Left renal pelvis (tissue), 4 donors: ENCODE results near the gene PARP2. TPM values are rescaled to one million over a fixed set of nuclear protein-coding genes. Genes with fewer than 3 reads are reported as not detected.
"Not testable (repeated sequence)": the region's sequence is repeated elsewhere in the genome, so short reads cannot be mapped to it uniquely, and the experiment has no call there.

ENCODE experiments used
- DNase-seq, 4 donors: peaks; one replicate each; pipeline ENCODE4 v3.0.0-alpha.2; 2013; ENCODE audit warnings: low read depth in 4 of 4, low spot score in 3 of 4
- polyA plus RNA-seq, 4 donors: library from polyadenylated mRNA; unstranded; fragments of 120-200 nt; gene quantifications; one replicate each; pipeline ENCODE4 v1.2.1, GENCODE V29; 2013; ENCODE audit not compliant: insufficient read length in 4 of 4

Gene PARP2
- polyA plus RNA-seq, 4 donors: 54.5 to 66.3 (median 57.3) TPM

GRCh38 chr14:20345366-20345765, 1.9 kb downstream of the PARP2 start:
- no peak for DNase-seq

GRCh38 chr14:20346713-20347112, 3.3 kb downstream of the PARP2 start:
- DNase-seq: no peak

GRCh38 chr14:20347747-20348146, 4.3 kb downstream of the PARP2 start:
- DNase-seq: no peak

GRCh38 chr14:20350282-20350681, 6.8 kb downstream of the PARP2 start:
- DNase-seq: no peak

DNA sequence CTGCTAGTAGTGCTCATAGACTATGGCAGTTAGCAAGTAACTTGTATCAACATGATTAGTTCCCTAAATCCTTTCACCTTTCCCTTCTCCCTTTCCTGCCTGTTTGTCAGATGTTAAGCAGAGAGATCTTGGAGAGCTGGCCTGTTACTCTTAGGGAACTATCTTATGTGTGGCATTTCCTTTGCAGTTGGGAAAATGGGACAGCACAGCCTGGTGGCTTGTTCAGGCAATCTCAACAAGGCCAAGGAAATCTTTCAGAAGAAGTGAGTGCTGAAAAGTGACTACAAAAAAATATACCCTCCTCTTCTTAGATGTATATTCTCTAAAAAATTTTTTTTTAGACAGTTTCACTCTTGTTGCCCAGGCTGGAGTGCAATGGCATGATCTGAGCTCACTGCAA, 7.4 kb downstream of the PARP2 start:
- DNase-seq: no peak

DNA sequence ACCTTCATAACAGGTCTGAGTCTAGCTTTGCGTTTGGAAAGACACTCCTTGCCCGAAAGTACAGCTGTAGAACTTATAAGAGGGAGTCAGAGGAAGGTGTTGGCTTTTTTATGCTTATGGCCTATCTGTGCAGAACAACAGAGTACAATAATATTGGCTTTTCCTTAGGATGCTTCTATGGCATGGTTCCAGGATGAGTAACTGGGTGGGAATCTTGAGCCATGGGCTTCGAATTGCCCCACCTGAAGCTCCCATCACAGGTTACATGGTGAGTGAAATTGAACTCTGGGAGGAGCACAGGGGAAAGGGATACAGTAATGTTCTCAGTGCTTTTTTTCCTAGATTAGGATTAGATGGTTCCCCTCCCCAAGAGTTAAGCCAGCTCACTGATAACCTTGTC, 13.0 kb downstream of the PARP2 start:
- no peak for DNase-seq

- not testable (repeated sequence) for DNase-seq
These were observed 15.0 kb downstream of the PARP2 start for GRCh38 chr14:20358474-20358873.

- DNase-seq: no peak
These were observed 22.5 kb downstream of the PARP2 start for GRCh38 chr14:20365928-20366327.

GRCh38 chr14:20372796-20373195, 29.4 kb downstream of the PARP2 start:
- DNase-seq: no peak

DNA sequence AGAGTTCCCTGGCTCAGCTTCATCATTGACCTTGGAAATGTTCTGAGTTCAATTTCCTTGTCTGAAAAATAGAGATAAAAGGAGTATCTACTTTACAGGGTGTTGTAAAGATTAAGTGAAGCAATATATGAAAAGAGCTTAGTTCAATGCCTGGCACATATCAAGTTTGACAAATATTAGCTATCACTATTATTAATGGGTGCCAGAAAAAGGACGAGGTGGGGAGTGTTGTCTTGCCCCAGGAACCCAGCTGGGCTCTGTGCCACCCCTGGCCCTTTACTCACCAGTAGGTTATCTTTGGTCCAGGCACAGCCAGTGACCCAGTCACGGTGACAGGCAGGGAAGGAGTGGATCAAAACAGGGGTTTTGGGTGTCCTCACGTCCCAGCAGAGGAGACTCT, 32.0 kb downstream of the PARP2 start:
- DNase-seq: no peak

GRCh38 chr14:20376071-20376588, 32.7 kb downstream of the PARP2 start:
- peak in 1 of 4 donors; percentile 5 for DNase-seq

DNA sequence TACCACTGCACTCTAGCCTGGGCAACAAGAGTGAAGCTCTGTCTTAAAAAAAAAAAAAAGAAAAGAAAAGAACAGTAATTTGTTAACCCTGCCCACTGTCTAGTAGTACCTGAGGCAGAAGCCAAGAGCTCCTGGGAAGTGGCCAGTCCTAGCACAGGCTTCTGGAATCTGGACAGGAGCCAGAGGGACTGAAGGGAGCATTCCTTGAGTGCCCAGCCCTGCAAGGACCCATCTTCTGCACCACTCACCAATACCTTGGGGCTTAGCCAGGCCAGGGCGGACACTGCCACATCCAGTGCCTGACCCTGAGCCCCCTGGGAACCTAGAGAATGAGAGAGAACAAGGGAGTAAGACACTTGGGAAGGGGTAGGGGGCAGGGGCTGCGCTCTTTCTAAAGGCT, 33.7 kb downstream of the PARP2 start:
- DNase-seq: no peak

- no peak for DNase-seq
These were observed 36.3 kb downstream of the PARP2 start for GRCh38 chr14:20379743-20380142.

- no peak for DNase-seq
These were observed 37.2 kb downstream of the PARP2 start for GRCh38 chr14:20380681-20381080.

- DNase-seq: no peak
These were observed 37.9 kb downstream of the PARP2 start for GRCh38 chr14:20381341-20381740.

DNA sequence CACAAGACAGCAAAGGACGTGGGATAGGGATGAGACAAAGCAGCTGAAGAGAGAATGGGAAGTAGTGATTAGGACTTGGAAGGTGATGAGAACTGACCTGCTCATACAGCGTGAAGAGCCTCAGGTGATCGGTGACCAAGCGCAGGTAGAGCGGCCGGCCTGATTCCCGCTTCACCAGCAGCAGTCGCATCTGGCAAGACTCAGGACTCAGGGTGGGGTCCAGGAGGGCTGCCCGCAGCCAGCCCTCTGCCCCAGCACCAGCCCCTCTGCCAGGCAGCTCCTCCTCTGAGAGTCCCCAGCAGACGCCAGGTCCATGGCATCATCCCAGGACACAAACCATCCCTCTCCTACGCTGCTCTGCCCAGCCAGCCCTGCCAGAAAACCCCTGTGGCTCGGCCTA, 39.1 kb downstream of the PARP2 start:
- DNase-seq: no peak

- DNase-seq: no peak
These were observed 39.6 kb downstream of the PARP2 start for GRCh38 chr14:20383032-20383431.

GRCh38 chr14:20383636-20384035, 40.2 kb downstream of the PARP2 start:
- no peak for DNase-seq

DNA sequence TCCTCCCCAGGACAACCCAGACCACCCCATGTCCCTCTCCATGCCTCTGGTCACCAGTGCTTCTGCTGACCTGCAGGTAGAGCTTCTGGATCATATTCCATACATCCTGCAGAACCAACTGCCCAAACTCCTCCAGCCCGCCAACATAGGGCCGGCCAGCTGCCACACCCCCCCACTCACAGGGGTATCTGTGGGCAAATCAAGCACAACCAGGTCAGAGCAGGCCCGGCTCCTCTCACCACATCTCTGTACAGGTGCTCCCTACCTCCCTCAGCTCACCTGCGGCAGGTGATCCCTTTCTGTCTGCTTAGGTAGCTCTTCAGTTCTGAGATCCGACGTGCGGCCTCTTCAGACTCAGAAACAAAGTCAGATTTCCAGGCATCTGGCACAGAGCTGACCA, 40.9 kb downstream of the PARP2 start:
- no peak for DNase-seq

- no peak for DNase-seq
These were observed 41.5 kb downstream of the PARP2 start for GRCh38 chr14:20384886-20385285.

DNA sequence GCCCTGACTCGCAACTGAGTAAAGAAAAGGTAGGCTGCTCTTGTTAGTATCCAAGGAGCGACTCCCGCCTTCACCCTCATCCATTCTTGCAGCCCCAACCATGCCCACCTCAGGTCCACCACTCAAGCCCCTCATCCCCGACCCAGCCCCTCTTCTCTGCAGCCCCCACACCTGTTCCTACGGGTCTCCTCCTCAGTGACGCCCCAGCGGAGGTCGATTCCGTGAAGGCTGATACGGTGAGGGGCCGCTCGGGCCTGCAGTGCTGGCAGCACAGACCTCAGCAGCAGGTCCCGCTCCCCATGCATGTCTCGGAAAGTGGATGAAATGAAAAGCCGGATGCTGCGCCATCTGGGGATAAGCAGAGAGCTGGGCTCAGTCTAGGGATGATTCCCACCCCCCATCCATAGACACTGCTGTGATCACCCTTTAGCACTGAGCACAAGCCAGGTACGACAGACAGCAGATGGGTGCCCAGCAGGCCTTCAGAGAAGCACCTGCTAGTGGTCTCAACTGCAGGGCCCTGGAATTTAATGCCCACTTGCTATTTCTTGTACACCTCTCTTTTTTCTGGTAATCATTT, 42.9 kb downstream of the PARP2 start:
- DNase-seq: no peak

GRCh38 chr14:20387576-20387975, 44.1 kb downstream of the PARP2 start:
- no peak for DNase-seq

GRCh38 chr14:20388159-20388558, 44.7 kb downstream of the PARP2 start:
- no peak for DNase-seq
